Natural killer cell (primary cell): Measurements from ENCODE around the gene USP17L15. TPM values are rescaled to one million over a fixed set of nuclear protein-coding genes. Genes with fewer than 3 reads are reported as not detected.

Source experiments
- total RNA-seq, 4 donors: library from RNA; stranded (reverse); fragments of 120-200 nt in 1 of 4; gene quantifications; one replicate each; pipeline versions ENCODE4 v1.2.3 to v1.2.4, GENCODE V29; 2013 to 2022

Gene USP17L15
- total RNA-seq, 3 donors from 2014 or later (not counting 1 experiment from before 2014, with no cell fraction given) = not detected

Other genes starting within 250 kb of the USP17L15 start
- not detected for gene FAM90A26, start 64.0 kb upstream of the USP17L15 start, total RNA-seq
- not detected for gene USP17L10, start 23.7 kb upstream of the USP17L15 start, total RNA-seq
- gene USP17L11, start 19.0 kb upstream of the USP17L15 start, total RNA-seq = not detected
- not detected for gene USP17L12, start 14.2 kb upstream of the USP17L15 start, total RNA-seq
- not detected for gene USP17L13, start 9.5 kb upstream of the USP17L15 start, total RNA-seq
- not detected for gene USP17L17, start 9.5 kb downstream of the USP17L15 start, total RNA-seq
- not detected for gene USP17L18, start 14.2 kb downstream of the USP17L15 start, total RNA-seq
- gene USP17L19, start 19.0 kb downstream of the USP17L15 start, total RNA-seq = not detected
- not detected for gene USP17L20, start 23.7 kb downstream of the USP17L15 start, total RNA-seq
- gene USP17L21, start 28.5 kb downstream of the USP17L15 start, total RNA-seq = not detected
- gene USP17L22, start 33.2 kb downstream of the USP17L15 start, total RNA-seq = not detected
- not detected for gene USP17L24, start 90.8 kb downstream of the USP17L15 start, total RNA-seq
- not detected for gene USP17L25, start 95.5 kb downstream of the USP17L15 start, total RNA-seq
- not detected for gene USP17L26, start 100.3 kb downstream of the USP17L15 start, total RNA-seq
- not detected for gene USP17L5, start 105.0 kb downstream of the USP17L15 start, total RNA-seq
- gene USP17L27, start 109.8 kb downstream of the USP17L15 start, total RNA-seq = not detected
- gene USP17L28, start 114.5 kb downstream of the USP17L15 start, total RNA-seq = not detected
- not detected for gene USP17L29, start 119.3 kb downstream of the USP17L15 start, total RNA-seq
- gene USP17L30, start 128.7 kb downstream of the USP17L15 start, total RNA-seq = not detected
- not detected for gene DEFB131A, start 210.0 kb downstream of the USP17L15 start, total RNA-seq